Esophagus squamous epithelium (tissue), 4 donors: ENCODE data around the gene UBE2F.

Source experiments
- CTCF ChIP-seq, 6 experiments: fragments of 450-650 bp in 4 of 6; fragments of 200-600 bp in 2 of 6; sonication (generic) in 2 of 6; IDR thresholded peaks; one replicate each; pipeline ENCODE4 v1.5.1; 2016 to 2019; ENCODE audit warnings: antibody characterized with exemption in 6 of 6, mild to moderate bottlenecking in 4 of 6, moderate library complexity in 4 of 6
- POLR2A ChIP-seq, 4 donors: fragments of 450-650 bp; IDR thresholded peaks; one replicate each; pipeline ENCODE4 v1.6.1; 2017; ENCODE audit warnings: antibody characterized with exemption in 4 of 4, mild to moderate bottlenecking in 4 of 4, moderate library complexity in 3 of 4

GRCh38 chr2:238003234-238004031 is 36.6 kb downstream of the UBE2F start:
- TF ChIP-seq CTCF (IDR thresholded peaks at IDR 0.05) = no peak
- TF ChIP-seq POLR2A (IDR thresholded peaks at IDR 0.05) = no peak
